MCF 10A (cell line): Measurements from ENCODE around the gene NRXN3. TPM values are rescaled to one million over a fixed set of nuclear protein-coding genes. Genes with fewer than 3 reads are reported as not detected.

Source experiments
- BruUV-seq: library from RNA; stranded (reverse); fragments of 400-500 nt; replicated peaks from 2 replicates; lab custom pipeline; 2021; lab: Mats Ljungman, UMichigan
- CTCF ChIA-PET: fragments of 300-600 bp; sonication (Branson Sonifier 250); formaldehyde crosslinking; extraction: SDS; loops from one replicate; lab custom pipeline; 2021; ENCODE audit warnings: antibody characterized with exemption, inconsistent platforms; lab: Yijun Ruan, JAX
- POLR2A ChIA-PET: fragments of 300-600, 350-650 bp; sonication (Branson Sonifier 250); formaldehyde crosslinking; extraction: SDS; loops from one replicate; lab custom pipeline; 2020; ENCODE audit warnings: antibody characterized with exemption, inconsistent platforms; lab: Yijun Ruan, JAX
- DNase-seq: peaks from one replicate; pipeline ENCODE4 v3.0.0-alpha.2; 2018; ENCODE audit not compliant: unreplicated experiment
- H3K27ac Mint-ChIP-seq: one replicate; pipeline ENCODE4 v1.8.0; 2022; ENCODE audit warnings: mild to moderate bottlenecking, low read depth, mixed read lengths; ENCODE audit not compliant: unreplicated experiment
- H3K27me3 Mint-ChIP-seq: one replicate; pipeline ENCODE4 v1.8.0; 2022; ENCODE audit warnings: mixed read lengths; ENCODE audit not compliant: insufficient read depth, unreplicated experiment
- H3K36me3 Mint-ChIP-seq: one replicate; pipeline ENCODE4 v1.8.0; 2022; ENCODE audit warnings: mild to moderate bottlenecking, moderate library complexity, mixed read lengths; ENCODE audit not compliant: insufficient read depth, unreplicated experiment
- H3K4me1 Mint-ChIP-seq: one replicate; pipeline ENCODE4 v1.8.0; 2022; ENCODE audit warnings: mixed read lengths; ENCODE audit not compliant: insufficient read depth, unreplicated experiment
- H3K4me3 Mint-ChIP-seq: one replicate; pipeline ENCODE4 v1.8.0; 2022; ENCODE audit warnings: mild to moderate bottlenecking, moderate library complexity, mixed read lengths; ENCODE audit not compliant: unreplicated experiment
- H3K9me3 Mint-ChIP-seq: one replicate; pipeline ENCODE4 v1.8.0; 2022; ENCODE audit warnings: mixed read lengths; ENCODE audit not compliant: unreplicated experiment
- intact Hi-C: fragments of 100-400 bp; cut with micrococcal nuclease; formaldehyde crosslinking; loops from 2 replicates; pipeline ENCODE4 v1.14.1; 2022
- total RNA-seq: library from RNA; stranded (reverse); gene quantifications from 2 replicates; pipeline ENCODE4 v1.2.3, GENCODE V29; 2022
- TF ChIP-seq, protein P1 (sequence below): fragments of 200-600 bp; IDR thresholded peaks from one replicate; pipeline ENCODE4 v1.8.0; 2022; ENCODE audit warnings: antibody characterized with exemption, mild to moderate bottlenecking; ENCODE audit not compliant: unreplicated experiment

NRXN3 gene
- total RNA-seq, 1 experiment from 2014 or later: not detected

DNA sequence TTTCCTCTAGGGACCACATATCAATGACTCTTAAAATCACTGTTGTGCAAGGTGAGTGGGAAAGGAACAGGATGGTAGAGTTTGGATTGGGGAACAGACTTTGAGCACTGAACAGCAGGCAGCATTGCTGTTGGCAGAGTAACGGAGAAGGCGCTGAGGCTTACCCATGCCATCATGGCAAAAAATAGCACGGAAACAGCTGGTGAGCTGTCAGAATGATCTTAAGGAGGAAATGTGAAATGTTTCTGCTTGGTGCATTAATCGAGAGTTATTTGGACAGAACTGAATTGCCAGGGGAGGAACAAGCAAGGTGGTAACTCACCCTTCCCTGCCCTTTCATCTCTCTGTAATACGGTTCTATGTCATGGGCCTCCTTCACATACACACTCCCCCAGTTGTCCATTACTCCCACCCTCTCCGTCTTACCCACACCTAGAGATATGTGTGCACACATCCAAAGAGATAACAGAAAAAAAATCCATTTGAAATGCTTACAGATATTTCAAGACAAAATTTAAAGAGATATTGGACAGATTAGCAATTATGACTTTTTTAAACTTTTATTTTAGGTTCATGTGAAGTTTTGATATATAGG, 1468.6 kb downstream of the NRXN3 start:
- DNase-seq: no peak
- Mint-ChIP-seq H3K4me3 (no peak overlapping the region), H3K27me3 (peaks cover 20% of the 10 kb centered on the region), H3K36me3 (no peaks in the 10 kb centered on the region), H3K4me1 (no peaks in the 10 kb centered on the region), H3K9me3 (no peaks in the 10 kb centered on the region), H3K27ac (no peak overlapping the region)
- TF ChIP-seq, protein P1, sequence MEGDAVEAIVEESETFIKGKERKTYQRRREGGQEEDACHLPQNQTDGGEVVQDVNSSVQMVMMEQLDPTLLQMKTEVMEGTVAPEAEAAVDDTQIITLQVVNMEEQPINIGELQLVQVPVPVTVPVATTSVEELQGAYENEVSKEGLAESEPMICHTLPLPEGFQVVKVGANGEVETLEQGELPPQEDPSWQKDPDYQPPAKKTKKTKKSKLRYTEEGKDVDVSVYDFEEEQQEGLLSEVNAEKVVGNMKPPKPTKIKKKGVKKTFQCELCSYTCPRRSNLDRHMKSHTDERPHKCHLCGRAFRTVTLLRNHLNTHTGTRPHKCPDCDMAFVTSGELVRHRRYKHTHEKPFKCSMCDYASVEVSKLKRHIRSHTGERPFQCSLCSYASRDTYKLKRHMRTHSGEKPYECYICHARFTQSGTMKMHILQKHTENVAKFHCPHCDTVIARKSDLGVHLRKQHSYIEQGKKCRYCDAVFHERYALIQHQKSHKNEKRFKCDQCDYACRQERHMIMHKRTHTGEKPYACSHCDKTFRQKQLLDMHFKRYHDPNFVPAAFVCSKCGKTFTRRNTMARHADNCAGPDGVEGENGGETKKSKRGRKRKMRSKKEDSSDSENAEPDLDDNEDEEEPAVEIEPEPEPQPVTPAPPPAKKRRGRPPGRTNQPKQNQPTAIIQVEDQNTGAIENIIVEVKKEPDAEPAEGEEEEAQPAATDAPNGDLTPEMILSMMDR: no peak
- POLR2A ChIA-PET: no interaction called here
- CTCF ChIA-PET: no interaction called here
- BruUV-seq: no TSS peak
- intact Hi-C loops: loop anchor here (1.0 kb wide), 1 partner anchor 11 kb away; no protein-coding TSS in a partner anchor

DNA sequence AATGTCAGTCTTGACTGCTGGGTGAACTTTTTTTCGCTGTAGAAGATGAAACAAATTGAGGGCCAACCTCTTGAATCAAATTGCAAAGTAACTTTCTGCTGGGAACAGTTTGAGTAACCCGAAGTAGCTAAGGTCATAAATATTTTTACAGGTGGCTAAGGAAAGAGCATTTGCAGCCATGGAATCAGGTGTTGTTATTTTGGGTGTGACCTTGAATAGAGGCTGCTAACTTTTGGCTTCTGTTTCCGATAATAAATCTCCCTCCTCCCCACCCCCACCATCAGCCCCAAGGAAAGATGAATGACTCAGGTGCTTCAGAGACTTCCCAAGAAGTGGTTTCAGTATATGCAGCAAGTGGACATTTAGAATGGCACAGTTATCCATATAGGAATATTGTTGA, 1469.4 kb downstream of the NRXN3 start:
- Mint-ChIP-seq H3K36me3 (no peaks in the 10 kb centered on the region), H3K4me1 (no peaks in the 10 kb centered on the region), H3K4me3 (no peak overlapping the region), H3K27me3 (peaks cover 20% of the 10 kb centered on the region), H3K27ac (no peak overlapping the region), H3K9me3 (no peaks in the 10 kb centered on the region)
- no TSS peak for BruUV-seq
- TF ChIP-seq, protein P1: no peak
- intact Hi-C loops: loop anchor here (1.0 kb wide), 1 partner anchor 10 kb away; no protein-coding TSS in a partner anchor
- DNase-seq: no peak
- CTCF ChIA-PET: no interaction called here
- POLR2A ChIA-PET: no interaction called here

DNA sequence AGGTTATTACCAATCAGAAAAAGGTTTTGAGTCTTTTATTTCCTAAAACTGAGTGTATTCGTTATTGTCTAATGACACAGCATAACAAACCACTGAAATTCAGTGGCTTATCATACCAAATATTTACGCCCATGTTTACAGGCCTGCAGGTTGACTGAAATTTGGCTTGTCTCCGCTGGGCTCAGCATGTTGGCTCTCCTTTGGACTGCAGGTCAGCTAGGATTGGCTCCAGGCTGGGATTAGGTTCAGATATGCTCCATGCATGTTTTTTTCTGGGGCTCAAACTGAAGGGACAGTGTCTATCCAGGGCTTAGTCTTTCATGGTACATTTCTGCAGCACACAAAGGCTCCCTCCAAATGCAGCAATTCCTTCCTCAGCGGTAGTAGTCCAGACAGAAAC, 1471.2 kb downstream of the NRXN3 start:
- no peak for DNase-seq
- Mint-ChIP-seq H3K36me3 (no peaks in the 10 kb centered on the region), H3K9me3 (no peaks in the 10 kb centered on the region), H3K27ac (no peak overlapping the region), H3K27me3 (peaks cover 20% of the 10 kb centered on the region), H3K4me1 (no peaks in the 10 kb centered on the region), H3K4me3 (no peak overlapping the region)
- intact Hi-C loops: no loop called here
- BruUV-seq: no TSS peak
- TF ChIP-seq, protein P1: no peak
- ChIA-PET CTCF (no interaction called here), POLR2A (no interaction called here)

DNA sequence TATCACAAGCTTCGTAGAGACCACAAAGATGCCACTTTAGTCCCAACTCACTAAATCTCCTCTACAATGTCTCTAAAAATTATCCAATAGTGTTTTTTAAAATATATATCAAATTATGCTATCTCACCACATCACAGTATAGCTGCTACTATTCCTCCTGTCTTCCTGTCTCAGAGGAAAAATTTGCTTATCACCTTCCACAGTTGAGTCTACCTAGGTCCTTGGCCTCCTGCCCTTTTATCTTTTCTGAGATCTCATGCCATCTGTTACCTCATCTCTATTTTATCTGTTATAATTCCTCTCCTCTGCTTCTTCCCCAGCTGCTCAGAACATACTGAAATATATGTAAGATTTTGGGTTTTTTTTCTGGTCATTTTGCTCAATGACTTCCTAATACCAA, 1473.0 kb downstream of the NRXN3 start:
- Mint-ChIP-seq H3K36me3 (no peaks in the 10 kb centered on the region), H3K27me3 (peaks cover 18% of the 10 kb centered on the region), H3K4me3 (no peak overlapping the region), H3K9me3 (no peaks in the 10 kb centered on the region), H3K27ac (no peak overlapping the region), H3K4me1 (no peaks in the 10 kb centered on the region)
- DNase-seq: no peak
- BruUV-seq: no TSS peak
- POLR2A ChIA-PET: no interaction called here
- TF ChIP-seq, protein P1: no peak
- intact Hi-C loops: no loop called here
- CTCF ChIA-PET: no interaction called here
